ENCODE data around the gene FAM117A. TPM values are rescaled to one million over a fixed set of nuclear protein-coding genes. Genes with fewer than 3 reads are reported as not detected.
A peak's percentile ranks its signal among the peaks of the same experiment; 100 is the strongest.

Gene FAM117A
- polyA plus RNA-seq, 3 donors from 2014 or later, result 35.3 to 68.0 (median 35.9) TPM

GRCh38 chr17:49707246-49707607, 56.7 kb downstream of the FAM117A start:
- H3K36me3 Mint-ChIP-seq, result peaks cover 13 to 39% (median 19%) of the 10 kb centered on the region in 3 donors
- H3K4me3 Mint-ChIP-seq, result peak overlapping the region; percentile 90 to 97 (median 95)
- H3K4me1 Mint-ChIP-seq, result peaks cover 50 to 69% of the 10 kb centered on the region in 2 donors
- peak overlapping the region; percentile 94 to 99 (median 98) for H3K27ac Mint-ChIP-seq
- peak; percentile 17 to 34 (median 33) for DNase-seq
- H3K27me3 Mint-ChIP-seq (ENCODE audit: low read depth in 3 of 3), result peaks cover 7 to 9% (median 8%) of the 10 kb centered on the region in 3 donors
- H3K9me3 Mint-ChIP-seq, result no peaks in the 10 kb centered on the region

- peak overlapping the region in 5 of 6 donors; percentile 30 to 89 (median 70) for H3K27ac Mint-ChIP-seq
- H3K9me3 Mint-ChIP-seq, result no peaks in the 10 kb centered on the region
- peaks cover 43 to 55% of the 10 kb centered on the region in 2 donors for H3K4me1 Mint-ChIP-seq
- peaks cover 21 to 42% (median 21%) of the 10 kb centered on the region in 3 donors for H3K36me3 Mint-ChIP-seq
- peaks cover 8 to 9% (median 9%) of the 10 kb centered on the region in 3 donors for H3K27me3 Mint-ChIP-seq (ENCODE audit: low read depth in 3 of 3)
- DNase-seq, result no peak
- peak overlapping the region; percentile 28 to 90 (median 51) for H3K4me3 Mint-ChIP-seq
Measured at GRCh38 chr17:49705254-49705653, 58.7 kb downstream of the FAM117A start.

DNA sequence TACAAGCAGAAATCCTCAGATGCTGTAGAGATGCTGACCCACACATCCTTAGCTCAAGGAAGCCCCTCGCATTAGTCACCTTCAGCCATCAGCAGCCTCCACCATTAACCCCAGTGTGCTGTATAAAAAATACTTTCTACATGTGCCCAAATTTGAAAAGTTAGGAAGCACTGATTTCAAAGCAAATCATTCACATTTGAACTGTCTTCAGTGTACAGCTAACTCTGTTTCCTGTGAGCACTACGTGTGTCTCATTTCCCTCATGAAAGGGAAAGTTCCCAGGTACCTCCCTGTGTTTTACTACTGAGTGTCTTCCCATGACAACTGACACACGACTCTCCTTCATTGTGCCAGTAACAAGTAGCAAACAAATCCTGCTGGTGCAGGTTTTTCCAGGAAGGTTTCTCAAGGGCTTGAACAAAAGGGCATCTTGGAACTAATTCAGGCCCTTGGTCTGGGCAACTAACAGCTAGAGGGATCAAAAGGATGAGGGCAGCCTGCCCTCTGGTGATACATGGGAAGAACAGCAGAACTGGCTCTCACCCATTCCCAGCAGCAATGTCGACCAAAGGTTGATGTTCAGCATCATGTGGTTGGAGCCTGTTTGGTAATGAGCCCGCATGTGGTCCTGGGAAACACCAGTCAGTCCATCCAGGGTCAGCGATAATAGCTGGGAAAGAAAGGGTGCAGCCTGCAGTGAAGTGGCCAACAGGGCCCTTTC, 60.2 kb downstream of the FAM117A start:
- DNase-seq, result no peak
- H3K36me3 Mint-ChIP-seq, result peaks cover 15 to 39% (median 21%) of the 10 kb centered on the region in 3 donors
- no peak overlapping the region for H3K4me3 Mint-ChIP-seq
- H3K4me1 Mint-ChIP-seq, result peaks cover 33 to 41% of the 10 kb centered on the region in 2 donors
- no peak overlapping the region for H3K27ac Mint-ChIP-seq
- peaks cover 8 to 9% (median 9%) of the 10 kb centered on the region in 3 donors for H3K27me3 Mint-ChIP-seq (ENCODE audit: low read depth in 3 of 3)
- no peaks in the 10 kb centered on the region for H3K9me3 Mint-ChIP-seq

DNA sequence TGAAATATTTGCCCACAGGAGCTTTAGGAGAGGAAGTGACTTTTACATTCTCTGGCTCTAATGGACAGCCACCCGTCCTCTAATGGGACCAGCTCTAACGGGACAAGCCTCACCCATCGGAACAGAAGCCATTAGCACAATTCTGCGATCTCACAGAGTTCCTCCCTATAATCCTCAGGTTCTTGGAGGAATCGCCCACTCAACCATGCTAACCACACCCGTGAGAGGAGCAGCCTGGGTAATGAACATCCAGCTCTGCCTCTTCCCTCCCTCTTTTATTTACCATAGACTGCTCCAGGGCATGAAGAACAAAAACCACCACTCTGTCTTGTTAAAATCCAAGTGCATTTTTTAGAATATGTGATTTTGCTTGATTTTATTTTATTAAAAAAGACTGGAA, 63.0 kb downstream of the FAM117A start:
- Mint-ChIP-seq H3K9me3 (no peaks in the 10 kb centered on the region), H3K4me3 (no peak overlapping the region), H3K36me3 (peaks cover 15 to 39% (median 21%) of the 10 kb centered on the region in 3 donors), H3K27ac (peak overlapping the region in 1 of 6 donors; percentile 60), H3K4me1 (peaks cover 19 to 25% of the 10 kb centered on the region in 2 donors), H3K27me3 (ENCODE audit: low read depth in 3 of 3) (peaks cover 2 to 7% (median 6%) of the 10 kb centered on the region in 3 donors)
- DNase-seq, result no peak

DNA sequence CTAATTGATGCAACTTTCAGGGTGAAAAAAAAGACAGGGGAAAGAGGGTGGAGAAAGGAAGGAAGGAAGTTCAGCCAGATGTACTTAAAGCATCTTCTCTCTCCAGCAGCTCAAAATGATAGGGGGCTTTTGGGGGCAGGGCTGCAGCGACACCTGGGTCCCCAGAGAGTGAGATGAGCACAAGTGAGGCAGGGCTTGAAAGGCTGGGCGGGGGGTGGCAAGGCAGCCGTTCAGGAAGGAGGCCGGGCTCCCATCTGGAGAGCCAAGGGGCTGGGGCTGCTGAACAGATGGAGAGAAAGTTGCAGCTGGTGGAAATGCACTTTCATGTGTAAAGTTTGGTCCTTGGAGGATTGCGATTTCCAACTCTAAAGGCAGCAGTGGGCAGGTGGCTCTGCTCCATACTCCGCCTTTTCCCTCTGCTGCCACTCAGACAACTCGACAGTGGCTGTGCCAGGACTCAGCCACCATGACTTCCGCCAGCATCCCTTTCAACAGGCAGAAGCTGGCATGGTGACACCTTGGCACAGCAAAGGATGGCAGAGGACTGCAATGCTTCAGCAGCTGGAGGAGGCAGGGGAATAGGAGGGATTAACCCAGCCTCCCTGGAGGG, 63.9 kb downstream of the FAM117A start:
- no peak for DNase-seq
- peak overlapping the region in 5 of 6 donors; percentile 3 to 80 (median 54) for H3K27ac Mint-ChIP-seq
- no peaks in the 10 kb centered on the region for H3K9me3 Mint-ChIP-seq
- H3K4me3 Mint-ChIP-seq, result no peak overlapping the region
- H3K27me3 Mint-ChIP-seq (ENCODE audit: low read depth in 3 of 3), result peaks cover 10 to 15% (median 10%) of the 10 kb centered on the region in 3 donors
- peaks cover 19 to 25% of the 10 kb centered on the region in 2 donors for H3K4me1 Mint-ChIP-seq
- peaks cover 9 to 32% (median 15%) of the 10 kb centered on the region in 3 donors for H3K36me3 Mint-ChIP-seq

- Mint-ChIP-seq H3K27me3 (ENCODE audit: low read depth in 3 of 3) (peaks cover 10 to 18% (median 10%) of the 10 kb centered on the region in 3 donors), H3K4me3 (no peak overlapping the region), H3K27ac (peak overlapping the region in 4 of 6 donors; percentile 12 to 50 (median 33)), H3K9me3 (no peaks in the 10 kb centered on the region), H3K4me1 (peaks cover 20 to 22% of the 10 kb centered on the region in 2 donors), H3K36me3 (peaks cover 8 to 18% (median 13%) of the 10 kb centered on the region in 3 donors)
- no peak for DNase-seq
Measured at GRCh38 chr17:49698005-49698404, 65.9 kb downstream of the FAM117A start.

GRCh38 chr17:49696233-49696761, 67.6 kb downstream of the FAM117A start:
- no peaks in the 10 kb centered on the region for H3K9me3 Mint-ChIP-seq
- H3K4me3 Mint-ChIP-seq, result peak overlapping the region; percentile 47 to 67 (median 59)
- peak; percentile 76 to 84 (median 84) for DNase-seq
- H3K27ac Mint-ChIP-seq, result peak overlapping the region; percentile 89 to 97 (median 92)
- peaks cover 8 to 12% (median 10%) of the 10 kb centered on the region in 3 donors for H3K36me3 Mint-ChIP-seq
- H3K4me1 Mint-ChIP-seq, result peaks cover 20 to 22% of the 10 kb centered on the region in 2 donors
- peaks cover 10 to 18% (median 12%) of the 10 kb centered on the region in 3 donors for H3K27me3 Mint-ChIP-seq (ENCODE audit: low read depth in 3 of 3)

DNA sequence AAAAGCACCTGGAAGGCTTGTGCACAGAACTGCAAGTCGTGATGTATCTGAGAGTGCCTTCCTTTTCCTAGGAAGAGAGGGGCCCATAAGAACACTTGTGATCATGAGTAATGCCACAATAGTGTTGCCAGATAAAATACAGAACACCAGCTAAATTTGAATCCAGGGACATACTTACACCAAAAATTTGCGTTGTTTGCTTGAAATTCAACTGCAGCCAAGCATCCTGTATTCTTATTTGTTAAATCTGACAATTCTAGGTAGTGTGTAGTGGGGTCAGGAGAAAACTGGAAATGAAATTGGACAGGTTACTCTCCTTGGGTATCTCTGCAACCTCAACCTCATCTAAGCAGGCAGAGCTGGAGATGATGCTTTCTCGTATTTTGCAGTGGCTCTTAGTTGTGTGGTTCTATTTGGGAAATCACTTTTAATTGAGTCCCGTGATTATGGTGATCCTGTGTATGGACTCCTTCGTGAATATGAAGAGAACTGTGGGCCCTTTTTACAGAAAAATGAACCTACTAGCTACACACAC, 68.2 kb downstream of the FAM117A start:
- Mint-ChIP-seq H3K9me3 (no peaks in the 10 kb centered on the region), H3K4me3 (peak overlapping the region; percentile 50 to 67 (median 59)), H3K36me3 (peaks cover 4 to 6% (median 4%) of the 10 kb centered on the region in 3 donors), H3K4me1 (peaks cover 20 to 22% of the 10 kb centered on the region in 2 donors), H3K27me3 (ENCODE audit: low read depth in 3 of 3) (peaks cover 8 to 18% (median 12%) of the 10 kb centered on the region in 3 donors), H3K27ac (peak overlapping the region; percentile 89 to 97 (median 92))
- no peak for DNase-seq

- Mint-ChIP-seq H3K4me1 (peaks cover 21 to 22% of the 10 kb centered on the region in 2 donors), H3K27me3 (ENCODE audit: low read depth in 3 of 3) (peaks cover 9 to 18% (median 12%) of the 10 kb centered on the region in 3 donors), H3K36me3 (peaks cover 0 to 6% (median 4%) of the 10 kb centered on the region in 3 donors), H3K27ac (peak overlapping the region; percentile 89 to 97 (median 92)), H3K9me3 (no peaks in the 10 kb centered on the region), H3K4me3 (peak overlapping the region; percentile 50 to 67 (median 59))
- peak; percentile 60 to 67 (median 63) for DNase-seq
Measured at GRCh38 chr17:49694847-49695697, 68.9 kb downstream of the FAM117A start.

DNA sequence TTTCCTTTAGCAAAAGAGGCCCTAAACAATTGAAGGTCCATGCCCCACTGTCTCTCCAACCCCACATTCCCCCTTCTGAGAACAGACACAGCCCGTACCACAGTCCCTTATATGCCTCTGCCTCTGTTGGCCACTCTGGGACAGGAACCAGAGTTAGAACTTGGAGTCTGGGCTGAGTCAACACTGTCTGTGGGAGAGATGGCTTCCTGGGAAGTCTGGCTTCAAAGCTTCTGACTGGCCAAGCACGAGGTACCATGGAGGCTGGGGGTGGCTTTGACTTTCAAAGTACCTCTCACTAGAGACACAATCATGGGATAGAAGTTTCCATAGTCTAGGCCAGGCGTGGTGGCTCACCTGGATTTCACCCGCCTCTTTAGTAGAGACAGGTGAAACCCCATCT, 71.2 kb downstream of the FAM117A start:
- peaks cover 9 to 20% (median 12%) of the 10 kb centered on the region in 3 donors for H3K27me3 Mint-ChIP-seq (ENCODE audit: low read depth in 3 of 3)
- peak overlapping the region in 1 of 6 donors; percentile 32 for H3K27ac Mint-ChIP-seq
- H3K4me3 Mint-ChIP-seq, result no peak overlapping the region
- peaks cover 0 to 7% (median 0%) of the 10 kb centered on the region in 3 donors for H3K36me3 Mint-ChIP-seq
- DNase-seq, result no peak
- H3K4me1 Mint-ChIP-seq, result peaks cover 34 to 37% of the 10 kb centered on the region in 2 donors
- H3K9me3 Mint-ChIP-seq, result peaks cover 0 to 2% (median 0%) of the 10 kb centered on the region in 6 donors

- H3K9me3 Mint-ChIP-seq, result peaks cover 0 to 2% (median 0%) of the 10 kb centered on the region in 6 donors
- H3K4me1 Mint-ChIP-seq, result peaks cover 41 to 44% of the 10 kb centered on the region in 2 donors
- peaks cover 0 to 9% (median 0%) of the 10 kb centered on the region in 3 donors for H3K36me3 Mint-ChIP-seq
- no peak for DNase-seq
- peak overlapping the region in 2 of 6 donors; percentile 24 to 70 for H3K27ac Mint-ChIP-seq
- H3K4me3 Mint-ChIP-seq, result no peak overlapping the region
- H3K27me3 Mint-ChIP-seq (ENCODE audit: low read depth in 3 of 3), result peaks cover 9 to 20% (median 12%) of the 10 kb centered on the region in 3 donors
Measured at GRCh38 chr17:49691677-49692191, 72.2 kb downstream of the FAM117A start.

- Mint-ChIP-seq H3K4me1 (peaks cover 37 to 40% of the 10 kb centered on the region in 2 donors), H3K9me3 (peaks cover 0 to 2% (median 0%) of the 10 kb centered on the region in 6 donors), H3K4me3 (no peak overlapping the region), H3K27ac (peak overlapping the region in 2 of 6 donors; percentile 50 to 70), H3K36me3 (peaks cover 0 to 10% (median 0%) of the 10 kb centered on the region in 3 donors), H3K27me3 (ENCODE audit: low read depth in 3 of 3) (peaks cover 9 to 17% (median 12%) of the 10 kb centered on the region in 3 donors)
- DNase-seq, result no peak
Measured at GRCh38 chr17:49691086-49691676, 72.8 kb downstream of the FAM117A start.

Data from immature natural killer cell (primary cell).